Neutrophil (primary cell): ENCODE measurements around the gene MAPK14.

Experiments
- H3K27ac ChIP-seq: fragments of 200-600 bp; sonication (generic); 2 replicates; pipeline ENCODE4 v1.5.1; 2016; ENCODE audit warnings: mild to moderate bottlenecking, moderate library complexity
- H3K27me3 ChIP-seq: fragments of 200-600 bp; sonication (generic); 2 replicates; pipeline ENCODE4 v1.6.0; 2016; ENCODE audit warnings: mild to moderate bottlenecking
- H3K36me3 ChIP-seq: fragments of 200-600 bp; sonication (generic); 2 replicates; pipeline ENCODE4 v1.5.1; 2017
- H3K4me1 ChIP-seq, 2 experiments: fragments of 200-600 bp in 1 of 2; sonication (generic) in 1 of 2; 1 replicate in 1 of 2; 2 replicates in 1 of 2; pipeline versions ENCODE4 v1.5.1 to v1.6.1; 2013 to 2016; ENCODE audit warnings: low read depth in 1 of 2, low read length in 1 of 2, mild to moderate bottlenecking in 1 of 2, moderate library complexity in 1 of 2; ENCODE audit not compliant: control insufficient read depth in 1 of 2, insufficient read depth in 1 of 2
- H3K4me3 ChIP-seq, 2 experiments: fragments of 200-600 bp in 1 of 2; sonication (generic) in 1 of 2; 1 replicate in 1 of 2; 2 replicates in 1 of 2; pipeline ENCODE4 v1.5.1; 2013 to 2016; ENCODE audit warnings: low read depth in 1 of 2, low read length in 1 of 2, mild to moderate bottlenecking in 1 of 2, moderate library complexity in 1 of 2
- H3K9me3 ChIP-seq: fragments of 200-600 bp; sonication (generic); 2 replicates; pipeline ENCODE4 v1.5.1; 2016
- TF ChIP-seq, protein P1 (sequence below): fragments of 200-600 bp; sonication (generic); IDR thresholded peaks from 2 replicates; pipeline ENCODE4 v1.5.1; 2016; ENCODE audit warnings: antibody characterized with exemption

MAPK14 gene

GRCh38 chr6:36149476-36149875 is 121.9 kb downstream of the MAPK14 start:
- Histone ChIP-seq H3K36me3 (peaks cover 2% of the 10 kb centered on the region), H3K9me3 (no peaks in the 10 kb centered on the region), H3K4me3 (no peak overlapping the region), H3K27ac (no peak overlapping the region), H3K4me1 (peaks cover 43% of the 10 kb centered on the region in 2 experiments), H3K27me3 (no peaks in the 10 kb centered on the region)
- TF ChIP-seq, protein P1, sequence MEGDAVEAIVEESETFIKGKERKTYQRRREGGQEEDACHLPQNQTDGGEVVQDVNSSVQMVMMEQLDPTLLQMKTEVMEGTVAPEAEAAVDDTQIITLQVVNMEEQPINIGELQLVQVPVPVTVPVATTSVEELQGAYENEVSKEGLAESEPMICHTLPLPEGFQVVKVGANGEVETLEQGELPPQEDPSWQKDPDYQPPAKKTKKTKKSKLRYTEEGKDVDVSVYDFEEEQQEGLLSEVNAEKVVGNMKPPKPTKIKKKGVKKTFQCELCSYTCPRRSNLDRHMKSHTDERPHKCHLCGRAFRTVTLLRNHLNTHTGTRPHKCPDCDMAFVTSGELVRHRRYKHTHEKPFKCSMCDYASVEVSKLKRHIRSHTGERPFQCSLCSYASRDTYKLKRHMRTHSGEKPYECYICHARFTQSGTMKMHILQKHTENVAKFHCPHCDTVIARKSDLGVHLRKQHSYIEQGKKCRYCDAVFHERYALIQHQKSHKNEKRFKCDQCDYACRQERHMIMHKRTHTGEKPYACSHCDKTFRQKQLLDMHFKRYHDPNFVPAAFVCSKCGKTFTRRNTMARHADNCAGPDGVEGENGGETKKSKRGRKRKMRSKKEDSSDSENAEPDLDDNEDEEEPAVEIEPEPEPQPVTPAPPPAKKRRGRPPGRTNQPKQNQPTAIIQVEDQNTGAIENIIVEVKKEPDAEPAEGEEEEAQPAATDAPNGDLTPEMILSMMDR: no peak

- no peaks in the 10 kb centered on the region for H3K36me3 ChIP-seq
- no peak overlapping the region for H3K27ac ChIP-seq
- H3K4me1 ChIP-seq: peaks cover 35% of the 10 kb centered on the region in 2 experiments
- H3K4me3 ChIP-seq: no peak overlapping the region
- no peaks in the 10 kb centered on the region for H3K9me3 ChIP-seq
- H3K27me3 ChIP-seq: no peaks in the 10 kb centered on the region
- TF ChIP-seq, protein P1: no peak
These were observed 122.7 kb downstream of the MAPK14 start for GRCh38 chr6:36150283-36150682.

- H3K27ac ChIP-seq: no peak overlapping the region
- TF ChIP-seq, protein P1: no peak
- no peak overlapping the region for H3K4me3 ChIP-seq
- H3K27me3 ChIP-seq: no peaks in the 10 kb centered on the region
- H3K36me3 ChIP-seq: no peaks in the 10 kb centered on the region
- H3K9me3 ChIP-seq: no peaks in the 10 kb centered on the region
- peaks cover 10 to 16% of the 10 kb centered on the region in 2 experiments for H3K4me1 ChIP-seq
These were observed 126.7 kb downstream of the MAPK14 start for GRCh38 chr6:36154286-36154685.

- no peaks in the 10 kb centered on the region for H3K36me3 ChIP-seq
- no peaks in the 10 kb centered on the region for H3K9me3 ChIP-seq
- TF ChIP-seq, protein P1: no peak
- no peak overlapping the region for H3K27ac ChIP-seq
- H3K4me1 ChIP-seq: peaks cover 6 to 11% of the 10 kb centered on the region in 2 experiments
- no peak overlapping the region for H3K4me3 ChIP-seq
- H3K27me3 ChIP-seq: no peaks in the 10 kb centered on the region
These were observed 128.1 kb downstream of the MAPK14 start for GRCh38 chr6:36155662-36156061.

DNA sequence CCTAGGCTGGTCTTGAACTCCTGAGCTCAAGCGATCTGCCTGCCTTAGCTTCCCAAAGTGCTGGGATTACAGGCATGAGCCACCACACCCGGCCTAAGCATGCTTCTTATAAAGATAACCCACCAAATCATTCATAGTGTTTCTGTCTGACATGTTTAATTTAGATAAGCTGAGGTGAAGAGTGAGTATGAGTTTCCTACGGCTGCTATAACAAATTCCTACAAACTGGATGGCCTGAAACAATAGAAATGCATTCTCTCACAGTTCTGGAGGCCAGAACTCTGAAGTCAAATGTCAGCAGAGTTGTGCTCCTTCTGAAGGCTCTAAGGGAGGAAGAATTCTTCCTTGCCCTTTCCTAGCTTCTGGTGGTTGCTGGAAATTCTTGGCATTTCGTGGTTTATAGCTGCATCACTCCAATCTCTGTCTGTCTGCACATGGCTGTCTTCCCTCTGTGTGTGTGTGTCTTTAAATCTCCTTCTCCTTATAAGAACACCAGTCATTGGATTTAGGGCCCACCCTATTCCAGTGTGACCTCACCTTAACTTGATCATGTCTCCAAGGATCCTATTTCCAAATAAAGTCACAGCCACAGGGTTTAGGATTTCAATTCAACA is 132.6 kb downstream of the MAPK14 start:
- peaks cover 6 to 11% of the 10 kb centered on the region in 2 experiments for H3K4me1 ChIP-seq
- H3K9me3 ChIP-seq: no peaks in the 10 kb centered on the region
- TF ChIP-seq, protein P1: no peak
- no peaks in the 10 kb centered on the region for H3K27me3 ChIP-seq
- no peak overlapping the region for H3K27ac ChIP-seq
- no peaks in the 10 kb centered on the region for H3K36me3 ChIP-seq
- H3K4me3 ChIP-seq: no peak overlapping the region
